ENCODE measurements around the gene LRRC41. TPM values are rescaled to one million over a fixed set of nuclear protein-coding genes. Genes with fewer than 3 reads are reported as not detected.

LRRC41 gene
- total and polyA plus RNA-seq, 2 of the 13 experiments (the other 11 are each of a cell fraction or from before 2014, with no cell fraction given) = 48.1 to 53.6 TPM

- TF ChIP-seq ONECUT2 (CRISPR knock-in tag; IDR thresholded peaks at IDR 0.05) (no peak), FUBP1 (CRISPR knock-in tag; IDR thresholded peaks at IDR 0.05; ENCODE audit: borderline replicate concordance) (no peak; the same call in 1 of the 2 replicates), NFATC3 (CRISPR knock-in tag; IDR thresholded peaks at IDR 0.05) (no peak), TAF15 (IDR thresholded peaks at IDR 0.05; ENCODE audit: low read depth, low read length, poor library complexity, severe bottlenecking) (no peak), SALL1 (CRISPR knock-in tag; IDR thresholded peaks at IDR 0.05) (peak; percentile 93), RXRB (CRISPR knock-in tag; IDR thresholded peaks at IDR 0.05; ENCODE audit: borderline replicate concordance) (peak; percentile 53; the same call in 1 of the 2 replicates), TERF1 (CRISPR knock-in tag; IDR thresholded peaks at IDR 0.05) (no peak), ZIK1 (CRISPR knock-in tag; IDR thresholded peaks at IDR 0.05; ENCODE audit: borderline replicate concordance, low read depth) (peak; percentile 70; the same call in 1 of the 2 replicates), SKIL (CRISPR knock-in tag; IDR thresholded peaks at IDR 0.05; ENCODE audit: borderline replicate concordance) (0 out of 2 replicates have a peak, but pooled peaks have one; percentile 25), ZNF335 (CRISPR knock-in tag; IDR thresholded peaks at IDR 0.05) (peak; percentile 64; the same call in 1 of the 2 replicates), ERF (CRISPR knock-in tag; IDR thresholded peaks at IDR 0.05) (peak; percentile 80), ETV6 (CRISPR knock-in tag; conservative IDR thresholded peaks at IDR 0.05) (peak; percentile 38; the same call in 1 of the 2 replicates)
- TF ChIP-seq, protein P1, sequence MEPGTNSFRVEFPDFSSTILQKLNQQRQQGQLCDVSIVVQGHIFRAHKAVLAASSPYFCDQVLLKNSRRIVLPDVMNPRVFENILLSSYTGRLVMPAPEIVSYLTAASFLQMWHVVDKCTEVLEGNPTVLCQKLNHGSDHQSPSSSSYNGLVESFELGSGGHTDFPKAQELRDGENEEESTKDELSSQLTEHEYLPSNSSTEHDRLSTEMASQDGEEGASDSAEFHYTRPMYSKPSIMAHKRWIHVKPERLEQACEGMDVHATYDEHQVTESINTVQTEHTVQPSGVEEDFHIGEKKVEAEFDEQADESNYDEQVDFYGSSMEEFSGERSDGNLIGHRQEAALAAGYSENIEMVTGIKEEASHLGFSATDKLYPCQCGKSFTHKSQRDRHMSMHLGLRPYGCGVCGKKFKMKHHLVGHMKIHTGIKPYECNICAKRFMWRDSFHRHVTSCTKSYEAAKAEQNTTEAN (CRISPR knock-in tag; conservative IDR thresholded peaks at IDR 0.05) = no peak
- TF ChIP-seq, protein P2, sequence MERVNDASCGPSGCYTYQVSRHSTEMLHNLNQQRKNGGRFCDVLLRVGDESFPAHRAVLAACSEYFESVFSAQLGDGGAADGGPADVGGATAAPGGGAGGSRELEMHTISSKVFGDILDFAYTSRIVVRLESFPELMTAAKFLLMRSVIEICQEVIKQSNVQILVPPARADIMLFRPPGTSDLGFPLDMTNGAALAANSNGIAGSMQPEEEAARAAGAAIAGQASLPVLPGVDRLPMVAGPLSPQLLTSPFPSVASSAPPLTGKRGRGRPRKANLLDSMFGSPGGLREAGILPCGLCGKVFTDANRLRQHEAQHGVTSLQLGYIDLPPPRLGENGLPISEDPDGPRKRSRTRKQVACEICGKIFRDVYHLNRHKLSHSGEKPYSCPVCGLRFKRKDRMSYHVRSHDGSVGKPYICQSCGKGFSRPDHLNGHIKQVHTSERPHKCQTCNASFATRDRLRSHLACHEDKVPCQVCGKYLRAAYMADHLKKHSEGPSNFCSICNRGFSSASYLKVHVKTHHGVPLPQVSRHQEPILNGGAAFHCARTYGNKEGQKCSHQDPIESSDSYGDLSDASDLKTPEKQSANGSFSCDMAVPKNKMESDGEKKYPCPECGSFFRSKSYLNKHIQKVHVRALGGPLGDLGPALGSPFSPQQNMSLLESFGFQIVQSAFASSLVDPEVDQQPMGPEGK (CRISPR knock-in tag; IDR thresholded peaks at IDR 0.05) = peak; percentile 42; the same call in 1 of the 2 replicates
- TF ChIP-seq, protein P3, sequence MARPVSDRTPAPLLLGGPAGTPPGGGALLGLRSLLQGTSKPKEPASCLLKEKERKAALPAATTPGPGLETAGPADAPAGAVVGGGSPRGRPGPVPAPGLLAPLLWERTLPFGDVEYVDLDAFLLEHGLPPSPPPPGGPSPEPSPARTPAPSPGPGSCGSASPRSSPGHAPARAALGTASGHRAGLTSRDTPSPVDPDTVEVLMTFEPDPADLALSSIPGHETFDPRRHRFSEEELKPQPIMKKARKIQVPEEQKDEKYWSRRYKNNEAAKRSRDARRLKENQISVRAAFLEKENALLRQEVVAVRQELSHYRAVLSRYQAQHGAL (CRISPR knock-in tag; IDR thresholded peaks at IDR 0.05; ENCODE audit: not compliant biosample characterization) = no peak
- TF ChIP-seq, protein P4, sequence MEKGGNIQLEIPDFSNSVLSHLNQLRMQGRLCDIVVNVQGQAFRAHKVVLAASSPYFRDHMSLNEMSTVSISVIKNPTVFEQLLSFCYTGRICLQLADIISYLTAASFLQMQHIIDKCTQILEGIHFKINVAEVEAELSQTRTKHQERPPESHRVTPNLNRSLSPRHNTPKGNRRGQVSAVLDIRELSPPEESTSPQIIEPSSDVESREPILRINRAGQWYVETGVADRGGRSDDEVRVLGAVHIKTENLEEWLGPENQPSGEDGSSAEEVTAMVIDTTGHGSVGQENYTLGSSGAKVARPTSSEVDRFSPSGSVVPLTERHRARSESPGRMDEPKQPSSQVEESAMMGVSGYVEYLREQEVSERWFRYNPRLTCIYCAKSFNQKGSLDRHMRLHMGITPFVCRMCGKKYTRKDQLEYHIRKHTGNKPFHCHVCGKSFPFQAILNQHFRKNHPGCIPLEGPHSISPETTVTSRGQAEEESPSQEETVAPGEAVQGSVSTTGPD (CRISPR knock-in tag; IDR thresholded peaks at IDR 0.05) = no peak
Observed at GRCh38 chr1:46340404-46341221, 37.2 kb upstream of the LRRC41 start, which contains the start of gene NSUN4 (continued).
